IPS-11a (cell line): ENCODE measurements around the gene SFT2D3.
A peak's percentile ranks its signal among the peaks of the same experiment; 100 is the strongest.

Experiments
- H3K4me3 ChIP-seq: one replicate; pipeline ENCODE4 v1.5.1; 2013; ENCODE audit warnings: low read depth, low read length, control low read depth

Gene SFT2D3

DNA sequence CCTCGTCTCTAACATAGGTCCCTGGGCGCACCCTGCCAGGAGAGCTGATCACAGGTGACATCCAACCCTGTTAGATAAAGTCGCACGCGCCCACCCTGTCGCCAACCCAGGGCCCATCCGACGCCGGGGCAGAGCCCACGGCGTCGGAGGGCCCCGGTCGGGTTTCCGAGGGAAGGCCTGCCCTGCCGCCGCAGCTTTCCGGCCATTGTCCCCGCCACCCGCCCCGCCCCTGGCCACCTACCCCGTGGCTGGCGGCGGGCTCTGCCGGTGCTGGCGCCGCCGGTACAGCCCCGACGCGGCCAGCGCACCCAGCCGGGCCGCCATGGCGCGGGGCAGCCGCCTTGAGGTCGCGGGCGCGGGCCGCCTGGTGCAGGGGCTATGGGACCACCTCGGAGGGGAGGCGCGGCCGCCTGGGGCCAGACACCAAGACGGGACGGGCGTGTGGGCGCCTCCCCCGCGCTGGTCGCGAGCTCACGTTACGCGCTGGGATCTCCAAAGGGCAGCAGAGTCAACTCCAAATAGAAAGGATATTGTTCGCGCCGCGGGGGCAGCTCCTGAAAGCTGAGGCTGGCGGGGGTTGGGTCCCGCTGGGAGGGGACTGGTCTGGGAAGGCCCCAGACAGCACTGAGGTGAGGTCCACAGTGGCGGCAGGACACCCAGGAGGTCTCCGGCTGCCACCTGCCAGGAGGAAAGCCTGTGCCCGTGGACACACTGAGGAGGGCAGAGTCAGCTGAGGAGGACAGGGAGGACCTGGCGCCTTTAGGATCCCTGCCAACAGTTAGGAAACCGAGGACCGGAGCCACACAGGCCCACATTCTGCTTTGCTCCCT lies 37.0 kb upstream of the SFT2D3 start:
- H3K4me3 ChIP-seq, result peak overlapping the region; percentile 24

DNA sequence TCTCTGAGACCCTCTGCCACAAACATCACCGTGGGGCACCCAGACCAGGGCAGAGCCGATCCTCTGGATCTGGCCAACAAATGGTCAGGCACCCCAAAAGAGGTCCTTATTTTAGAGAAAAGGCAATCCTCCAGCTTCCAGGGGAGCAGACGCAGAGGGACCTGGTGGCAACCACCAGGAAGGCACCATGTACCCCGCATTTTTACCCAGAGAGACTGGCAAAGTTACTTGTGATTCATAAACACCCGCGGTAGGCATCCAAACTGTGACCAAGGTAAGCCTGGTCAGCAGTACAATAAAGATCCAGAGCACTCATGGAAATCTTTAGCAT lies 36.4 kb upstream of the SFT2D3 start:
- no peak overlapping the region for H3K4me3 ChIP-seq

DNA sequence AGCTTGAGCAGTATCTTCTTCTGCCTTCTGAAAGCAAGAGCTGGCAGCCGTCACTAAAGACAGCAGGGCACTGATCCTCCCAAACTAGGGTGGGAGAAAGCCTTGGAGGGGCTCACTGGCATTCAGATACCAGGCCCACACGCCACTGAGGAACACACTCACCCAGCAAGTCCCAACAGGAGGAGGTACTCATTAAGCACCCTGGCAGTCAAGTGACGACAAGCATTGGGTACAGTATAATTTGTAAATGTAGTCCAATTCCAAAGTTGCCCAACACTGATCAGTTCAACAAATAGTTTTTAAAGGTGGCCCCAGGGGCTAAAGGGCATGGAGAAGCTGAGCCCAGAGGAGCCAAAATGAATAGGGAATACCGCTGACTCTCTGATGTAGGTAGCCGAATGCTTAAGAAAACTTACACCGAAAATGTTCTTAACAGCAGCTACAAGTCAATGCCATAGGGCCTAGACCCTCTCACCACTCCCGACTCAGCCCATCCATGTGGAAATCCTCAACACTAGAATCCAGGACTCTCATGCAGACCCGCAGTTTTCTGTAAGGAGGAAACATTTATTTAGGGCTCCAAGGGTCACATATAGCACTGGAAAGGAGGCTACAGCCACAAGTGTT lies 35.9 kb upstream of the SFT2D3 start:
- no peak overlapping the region for H3K4me3 ChIP-seq

DNA sequence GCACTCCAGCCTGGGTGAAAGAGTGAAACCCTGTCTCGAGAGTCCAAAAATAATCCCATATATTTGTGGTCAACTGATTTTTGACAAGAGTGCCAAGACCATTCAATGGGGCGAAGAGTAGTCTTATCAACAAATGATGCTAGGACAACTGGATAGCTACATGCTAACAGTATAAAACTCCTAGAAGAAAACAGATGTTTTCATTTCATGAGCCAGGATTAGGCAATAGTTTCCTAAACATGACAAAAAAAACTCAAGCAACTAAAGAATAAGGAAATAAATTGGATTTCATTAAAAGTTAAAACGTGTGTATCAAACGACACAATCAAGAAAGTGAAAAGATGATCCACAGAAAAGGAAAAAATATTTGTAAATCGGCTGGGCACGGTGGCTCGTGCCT lies 32.2 kb upstream of the SFT2D3 start:
- no peak overlapping the region for H3K4me3 ChIP-seq

DNA sequence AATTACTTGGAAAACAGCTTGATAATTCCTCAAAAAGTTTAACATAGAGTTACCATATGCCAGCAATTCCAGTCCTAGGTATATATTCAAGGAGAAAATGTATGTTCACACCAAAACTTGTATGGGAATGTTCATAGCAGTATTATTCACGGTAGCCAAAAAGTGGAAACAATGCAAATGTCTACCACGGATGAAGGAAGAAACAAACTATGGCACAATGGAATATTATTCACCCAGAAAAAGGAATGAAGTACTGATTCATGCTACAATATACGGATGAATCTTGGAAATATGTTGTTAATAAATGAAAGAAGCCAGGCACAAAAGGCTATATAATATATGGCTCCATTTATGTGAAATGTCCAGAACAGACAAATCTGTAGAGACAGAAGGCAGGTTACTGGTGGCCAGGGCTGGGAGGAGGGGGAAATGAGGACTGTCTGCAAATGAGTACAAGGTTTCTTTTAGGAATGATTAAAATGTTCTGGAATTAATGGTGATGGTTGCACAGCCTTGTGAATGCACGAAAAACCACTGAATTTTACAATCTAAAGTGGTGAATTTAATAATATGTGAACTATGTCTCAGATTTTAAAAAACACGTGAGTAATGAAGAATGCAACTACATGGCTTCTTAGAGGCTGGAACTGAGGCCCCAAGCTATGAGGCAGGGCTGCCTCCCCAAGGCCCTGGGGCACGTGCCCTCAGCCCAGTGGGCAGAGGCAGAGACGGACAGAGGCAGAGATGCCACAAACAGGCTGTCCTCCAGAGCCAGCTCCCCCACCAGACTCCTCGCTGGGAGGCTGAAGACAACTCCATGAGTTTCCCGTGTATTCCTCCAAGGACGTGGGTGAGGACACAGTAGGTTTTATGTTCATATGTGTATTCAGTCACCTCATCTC lies 31.0 kb upstream of the SFT2D3 start:
- H3K4me3 ChIP-seq, result no peak overlapping the region

DNA sequence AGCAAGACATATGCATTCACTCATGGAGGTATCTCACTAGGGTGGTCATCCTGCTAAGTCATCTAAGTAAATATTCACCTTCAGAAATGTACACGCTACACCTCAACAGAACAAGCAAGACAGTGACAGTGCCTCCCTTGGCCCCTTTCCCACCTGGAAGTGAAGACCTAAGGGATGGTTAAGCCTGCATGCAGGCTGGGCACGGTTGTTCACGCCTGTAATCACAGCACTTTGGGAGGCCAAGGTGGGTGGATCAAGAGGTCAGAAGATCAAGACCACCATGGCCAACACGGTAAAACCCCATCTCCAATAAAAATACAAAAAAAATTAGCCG lies 30.4 kb upstream of the SFT2D3 start:
- H3K4me3 ChIP-seq, result no peak overlapping the region

DNA sequence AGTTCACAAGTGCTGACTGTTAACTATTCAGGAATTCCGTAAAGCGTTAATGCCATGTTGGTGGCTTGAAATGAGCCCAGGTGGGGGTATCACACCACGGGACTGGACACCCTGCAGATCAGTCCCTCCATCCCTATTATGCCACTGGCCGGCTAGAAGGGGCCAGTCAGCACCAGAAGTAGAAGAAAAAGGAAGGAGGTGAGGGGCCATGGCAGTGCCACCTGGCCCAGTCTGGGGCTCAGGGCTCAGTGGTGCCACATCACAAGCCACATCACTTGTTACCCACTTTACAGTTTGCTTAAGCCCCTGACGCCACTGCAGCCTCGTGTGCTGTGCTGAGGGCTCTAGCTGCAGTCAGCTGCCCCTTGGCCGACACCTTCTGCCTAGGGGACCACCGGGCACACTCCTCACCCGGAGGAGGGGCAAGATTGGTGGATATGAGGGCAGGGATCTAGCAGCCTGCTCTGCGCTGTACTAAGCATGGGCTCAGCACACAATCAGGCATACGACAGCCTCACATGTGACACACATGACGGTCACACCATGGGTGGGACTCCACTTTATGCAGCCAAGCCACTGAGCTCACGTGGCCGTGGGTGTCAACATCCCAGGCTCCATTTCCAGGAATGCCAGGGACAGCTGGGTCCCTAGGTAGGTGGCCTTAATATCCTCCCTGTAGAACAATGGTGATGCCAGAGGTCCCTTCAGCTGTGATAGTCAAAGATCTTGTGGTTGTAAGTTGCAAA lies 29.6 kb upstream of the SFT2D3 start:
- H3K4me3 ChIP-seq, result no peak overlapping the region

DNA sequence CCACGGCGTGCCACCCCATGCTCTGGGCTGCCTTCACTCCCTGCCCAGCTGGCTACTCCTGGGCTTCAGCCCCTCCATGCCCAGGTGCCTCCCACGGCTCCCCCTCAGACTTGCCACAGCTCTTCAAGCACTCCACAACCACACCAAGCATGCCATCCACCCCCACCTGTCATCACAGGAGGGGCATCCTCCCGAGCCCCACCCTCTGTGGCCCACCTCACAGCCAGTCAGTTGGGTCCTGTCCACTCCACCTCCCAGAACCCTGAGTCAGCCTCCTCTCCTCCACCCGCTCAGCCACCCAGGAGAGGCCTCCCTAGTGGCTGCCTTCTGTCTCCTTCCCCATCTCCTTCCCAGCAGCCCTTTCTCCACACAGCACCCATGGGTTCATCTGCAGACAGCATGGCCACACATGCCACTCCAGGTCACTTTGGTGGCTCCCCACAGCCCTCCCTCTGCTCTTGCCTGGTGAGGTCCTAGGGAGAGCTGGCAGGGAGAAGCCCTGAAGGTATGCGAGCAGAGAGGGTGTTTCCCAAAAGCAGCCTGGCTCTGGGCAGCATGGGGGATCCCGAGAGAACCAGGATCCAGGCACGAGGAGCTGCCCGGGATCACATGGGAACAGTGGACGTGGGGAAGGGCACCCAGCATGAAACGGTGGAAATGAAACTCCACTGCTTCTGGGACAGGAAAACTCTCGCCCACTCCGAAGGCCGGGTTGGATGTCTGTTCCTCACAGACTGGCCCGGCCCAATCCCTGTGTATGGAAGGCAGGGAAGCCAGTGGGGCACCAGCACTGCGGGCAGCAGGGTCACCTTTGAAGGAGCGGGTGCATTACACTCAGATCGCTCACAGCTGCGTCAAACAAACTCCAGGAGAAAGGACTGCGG lies 28.7 kb upstream of the SFT2D3 start:
- H3K4me3 ChIP-seq, result no peak overlapping the region

DNA sequence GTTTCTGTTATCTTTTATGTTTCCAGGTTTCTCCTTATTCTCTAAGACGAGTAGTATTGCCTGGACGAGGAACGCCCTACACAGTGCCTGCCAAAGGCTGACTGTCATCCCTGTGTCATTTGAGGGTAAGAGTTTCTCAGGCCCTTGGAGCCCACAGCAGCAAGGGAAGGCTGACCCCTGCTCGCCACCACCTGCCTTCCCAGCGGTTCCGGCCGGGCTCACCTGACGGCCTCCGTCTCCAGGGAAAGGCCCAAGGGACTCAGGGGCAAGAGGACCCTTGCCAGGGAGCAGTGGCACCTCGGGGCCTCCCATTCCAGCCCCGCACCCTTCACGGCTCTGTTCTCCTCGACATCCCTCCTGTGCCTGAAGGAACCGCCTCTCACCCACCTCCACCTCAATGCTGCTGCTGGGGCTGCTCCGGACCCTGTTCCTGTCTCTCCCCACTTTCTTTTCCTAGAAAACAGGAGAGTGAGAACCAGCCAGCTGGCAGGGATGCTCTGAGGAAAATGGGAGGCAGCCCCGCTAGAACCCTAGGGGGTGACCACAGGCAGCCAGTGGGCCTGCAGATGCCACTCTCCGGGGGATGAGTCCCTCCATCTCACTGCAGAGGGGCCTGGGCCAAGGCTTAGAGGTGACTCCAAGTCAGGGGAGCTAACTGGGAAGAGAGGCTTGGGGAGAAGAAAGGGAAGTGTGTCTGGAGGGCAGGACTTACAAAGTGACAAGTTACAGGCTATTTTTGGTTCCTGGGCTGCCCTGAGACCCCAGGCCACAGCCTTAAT lies 27.8 kb upstream of the SFT2D3 start:
- no peak overlapping the region for H3K4me3 ChIP-seq

DNA sequence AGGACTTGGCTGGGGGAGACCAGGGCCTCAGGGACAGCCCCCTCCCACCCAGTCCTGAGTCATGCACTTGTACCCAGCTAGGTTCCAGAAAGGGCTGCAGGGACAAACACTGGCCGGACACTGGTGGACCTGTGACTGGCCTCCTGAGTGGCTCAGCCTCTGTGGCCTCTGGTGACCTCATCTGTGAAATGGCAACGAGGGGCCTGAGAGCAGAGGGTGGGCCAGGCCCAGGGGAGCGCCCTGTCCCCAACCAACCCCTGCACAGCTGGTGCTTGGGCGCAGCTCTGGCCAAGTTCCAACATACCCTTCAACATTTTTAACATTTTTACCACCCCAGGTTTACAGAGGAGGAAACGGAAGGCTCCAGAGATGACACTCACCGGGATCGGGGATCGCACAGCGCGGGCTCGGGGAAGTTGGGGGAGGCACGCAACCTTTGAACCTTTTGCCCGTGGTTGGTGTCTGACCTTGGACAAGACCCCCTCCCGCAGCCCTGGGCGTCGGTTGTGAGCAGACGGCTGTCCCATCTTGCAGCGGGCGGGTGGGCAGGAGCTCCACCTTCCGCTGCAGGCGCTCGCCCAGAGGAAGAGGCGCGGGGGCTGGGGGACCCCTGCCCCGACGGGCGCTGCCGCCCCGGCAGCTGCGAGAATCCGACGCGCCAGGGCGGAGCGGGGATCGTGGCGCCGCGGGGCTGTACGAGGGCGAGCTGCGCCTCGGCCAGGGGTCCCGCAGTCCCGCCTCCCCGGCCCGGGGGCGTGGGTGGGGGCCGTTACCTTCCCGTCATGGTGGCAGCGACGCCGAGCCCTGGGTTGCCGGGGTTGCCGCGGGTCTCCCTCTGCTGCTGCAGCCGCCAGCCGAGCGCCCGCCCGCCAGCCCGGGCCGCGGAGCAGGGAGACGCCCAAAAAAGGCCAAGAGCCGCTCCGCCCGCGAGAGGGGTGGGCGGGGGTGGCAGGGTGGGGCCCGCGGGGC lies 26.8 kb upstream of the SFT2D3 start:
- H3K4me3 ChIP-seq, result peak overlapping the region; percentile 47

DNA sequence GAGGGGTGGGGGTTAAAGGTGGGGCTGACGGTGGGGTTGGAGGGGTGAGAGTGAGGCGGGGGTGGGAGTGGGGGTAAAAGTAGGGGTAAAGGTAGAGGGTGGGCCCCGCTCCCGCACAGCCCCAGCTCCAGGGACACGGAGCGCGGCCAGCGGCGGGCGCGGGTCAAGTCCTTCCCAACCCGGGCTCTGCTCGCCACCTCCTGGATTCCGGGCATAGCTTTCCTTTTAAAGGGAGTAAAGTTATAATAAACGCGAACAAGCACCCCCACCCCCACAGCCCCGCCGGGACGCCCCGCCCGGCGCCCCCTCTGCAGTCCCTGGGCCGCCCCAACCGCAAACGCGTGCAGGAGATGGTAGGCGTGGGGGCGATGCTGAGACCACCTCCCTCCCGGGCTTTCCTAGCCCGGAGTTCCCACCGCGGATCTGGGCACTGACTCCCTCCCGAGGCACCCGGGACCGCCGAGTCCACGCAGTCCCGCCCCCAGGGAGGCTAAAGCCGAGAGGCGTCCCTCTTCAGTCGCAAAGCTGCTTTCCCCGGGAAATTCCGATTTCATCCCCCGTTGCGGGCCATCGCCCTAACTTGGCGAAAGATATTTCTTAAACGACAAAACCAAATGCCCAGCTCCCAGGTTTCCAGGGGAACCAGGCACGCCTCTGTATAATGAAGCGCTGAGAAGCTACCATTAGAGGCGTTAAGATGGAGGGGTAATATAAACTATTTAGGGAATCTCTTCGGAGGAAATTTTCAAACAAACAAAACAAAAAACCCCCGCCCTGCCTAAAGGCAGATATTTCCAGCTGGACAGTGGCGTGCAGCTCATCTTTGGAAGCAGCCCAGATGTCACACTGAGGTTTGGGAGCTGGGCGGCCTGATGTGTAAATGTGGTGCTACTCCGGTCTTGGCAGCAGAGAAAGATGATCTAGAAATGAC lies 25.7 kb upstream of the SFT2D3 start, which contains the start of gene LIMS2:
TSS of gene LIMS2 (minus strand) at position 200 of the 931 bp plus-strand sequence. CDS start 506 bp downstream, outside the sequence.
- H3K4me3 ChIP-seq, result peak within 1 kb of the TSS; percentile 47

DNA sequence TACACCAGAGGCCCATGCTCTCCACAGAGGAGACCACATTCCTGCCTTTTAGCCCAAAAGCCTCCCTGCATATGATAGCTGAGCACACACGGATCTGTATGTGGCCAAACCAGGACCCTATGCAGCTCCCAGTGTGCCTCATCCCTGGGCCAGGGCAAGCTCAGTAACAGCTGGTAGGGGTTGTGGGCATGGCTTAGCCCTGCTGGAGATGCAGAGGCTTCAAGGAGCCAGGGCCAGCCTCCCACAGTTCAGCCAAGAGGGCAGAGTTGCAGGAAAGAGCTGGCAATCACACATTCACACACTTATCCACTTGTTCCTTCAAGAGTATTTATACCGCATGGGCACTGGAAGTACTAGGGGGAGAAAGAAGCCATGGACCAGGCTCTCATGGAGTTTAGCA lies 24.4 kb upstream of the SFT2D3 start:
- H3K4me3 ChIP-seq, result no peak overlapping the region

DNA sequence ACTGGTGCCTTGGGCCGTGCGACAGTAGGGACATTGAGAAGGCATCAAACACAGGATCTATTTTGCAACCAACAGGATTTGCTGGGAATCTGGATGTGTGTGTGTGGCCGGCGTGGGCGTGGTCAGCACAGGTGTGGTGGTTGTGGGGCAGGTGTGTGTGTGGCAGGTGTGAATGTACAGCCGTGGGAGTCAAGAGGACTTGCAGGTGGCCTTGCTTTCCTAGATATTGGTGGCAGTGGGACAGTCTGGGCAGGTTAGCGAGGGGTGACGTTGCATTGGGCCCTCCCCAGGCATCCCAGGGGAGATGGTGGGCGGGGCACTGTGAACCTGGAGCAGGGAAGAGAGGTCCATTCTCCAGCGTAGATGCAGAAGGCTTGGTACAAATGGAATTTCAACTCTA lies 22.8 kb upstream of the SFT2D3 start:
- H3K4me3 ChIP-seq, result no peak overlapping the region

DNA sequence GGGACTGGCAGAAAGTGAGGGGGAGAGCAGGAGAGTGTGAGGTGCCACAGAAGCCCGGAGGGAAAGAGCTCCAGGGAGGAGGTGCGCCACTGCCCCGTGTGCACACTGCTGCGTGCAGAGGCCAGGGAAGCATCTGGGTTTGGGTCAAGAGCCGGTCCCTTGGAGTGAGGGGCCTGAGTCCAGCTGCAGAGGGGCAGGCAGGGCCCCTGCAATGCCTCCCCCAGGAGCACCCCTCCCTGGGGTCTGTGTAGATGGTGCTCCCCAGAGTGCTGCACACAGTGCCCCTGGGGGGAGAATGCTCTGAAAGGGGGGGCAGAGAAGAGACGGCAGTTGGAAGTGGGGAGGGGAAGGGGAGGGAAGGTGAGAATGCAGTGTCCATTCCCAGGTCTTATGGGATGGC lies 22.3 kb upstream of the SFT2D3 start:
- no peak overlapping the region for H3K4me3 ChIP-seq

DNA sequence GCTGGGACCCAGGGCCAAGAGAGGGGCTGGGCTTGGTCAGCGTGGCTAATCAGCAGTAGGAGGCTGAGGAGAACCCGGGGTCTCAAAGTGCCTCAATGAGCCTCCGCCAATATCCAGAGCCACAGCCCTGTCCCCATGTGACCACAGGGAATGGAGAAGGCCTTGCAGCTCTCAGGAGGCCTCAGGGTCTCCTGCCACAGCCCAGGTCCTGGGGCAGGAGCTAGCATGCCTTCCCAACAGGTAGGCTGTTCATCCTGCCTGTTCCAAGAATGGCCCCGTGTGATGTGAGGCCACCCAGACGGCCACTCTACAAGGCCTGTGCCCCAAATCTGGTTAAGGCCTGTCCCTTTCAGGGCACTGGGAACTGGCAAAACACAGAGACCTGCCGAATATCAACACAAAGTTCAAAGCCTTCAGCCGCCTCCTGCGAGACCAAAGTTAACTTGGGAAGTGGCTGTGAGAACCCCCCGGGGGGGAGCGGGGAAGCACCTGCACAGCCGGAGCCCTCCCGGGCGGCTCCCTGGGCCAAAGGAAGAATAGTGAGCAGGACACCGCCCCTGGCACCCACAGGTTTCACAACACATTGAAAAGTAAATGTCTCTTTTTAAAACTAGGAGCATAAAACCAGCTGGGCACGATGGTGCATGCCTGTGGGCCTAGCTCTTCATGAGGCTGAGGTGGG lies 21.5 kb upstream of the SFT2D3 start:
- no peak overlapping the region for H3K4me3 ChIP-seq

DNA sequence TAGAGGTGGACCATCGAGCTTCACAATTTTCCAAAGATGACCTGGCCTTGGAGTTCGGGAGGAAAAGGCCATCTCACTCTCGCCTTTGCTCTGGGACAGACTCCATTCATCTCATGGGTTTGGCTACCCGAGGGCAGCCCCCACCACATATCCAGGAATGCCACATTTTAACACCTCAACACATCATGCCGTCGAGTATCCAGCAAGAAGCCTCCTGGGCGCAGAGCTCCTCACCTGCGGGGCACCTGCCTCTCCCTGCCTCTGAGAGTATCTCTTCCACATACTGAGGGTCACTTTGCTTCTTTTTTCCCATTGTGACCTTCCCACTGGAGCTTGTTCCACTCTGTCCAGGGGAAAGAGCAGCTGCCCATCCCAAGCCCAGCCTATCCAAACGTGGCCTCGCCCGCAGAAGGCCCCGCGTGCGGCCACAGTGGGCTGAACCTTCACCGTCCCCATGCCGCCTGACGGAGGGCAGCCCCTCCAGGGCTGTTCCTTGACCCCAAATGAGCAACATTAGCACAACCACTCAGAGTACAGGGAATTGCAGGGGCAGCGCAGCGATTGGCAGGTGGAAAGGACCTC lies 20.5 kb upstream of the SFT2D3 start:
- no peak overlapping the region for H3K4me3 ChIP-seq
